ENCODE results near the gene CARD10. TPM values are rescaled to one million over a fixed set of nuclear protein-coding genes. Genes with fewer than 3 reads are reported as not detected.
A peak's percentile ranks its signal among the peaks of the same experiment; 100 is the strongest.

CARD10 gene
- total RNA-seq, result under 1 TPM; 0.09 to 0.16 (median 0.10) TPM
- total RNA-seq (2013), result 0.59 TPM

GRCh38 chr22:37519268-37520195 is at the start of gene CARD10:
Gene CARD10 (minus strand): TSS chr22:37519415. CDS start chr22:37519200, 215 bp downstream.
- DNase-seq, result peak in 1 of 2 donors; percentile 45
- no peaks in the 10 kb centered on the region for H3K9me3 Mint-ChIP-seq
- peaks cover 0 to 6% of the 10 kb centered on the region in 2 donors for H3K4me1 Mint-ChIP-seq
- H3K4me1 ChIP-seq (ENCODE audit: control insufficient read depth, insufficient read depth, low read length), result peaks cover 6% of the 10 kb centered on the region
- intact Hi-C loops (cut with micrococcal nuclease), result no loop called here
- H3K27ac ChIP-seq (ENCODE audit: low read length), result no peak within 1 kb of the TSS
- no peak for TF ChIP-seq CTCF (IDR thresholded peaks at IDR 0.05)
- 7% methylated on average over 99 of the region's 99 CpGs for WGBS (ENCODE audit: insufficient coverage)
- no peaks in the 10 kb centered on the region for H3K36me3 ChIP-seq (ENCODE audit: control insufficient read depth, insufficient read depth, low read length)
- peaks cover 7% of the 10 kb centered on the region for H3K36me3 Mint-ChIP-seq
- peak; percentile 38 to 77 (median 71) for ATAC-seq
- peaks cover 14% of the 10 kb centered on the region for H3K27me3 ChIP-seq (ENCODE audit: control insufficient read depth, insufficient read depth, low read length)
- H3K4me3 Mint-ChIP-seq, result peak within 1 kb of the TSS; percentile 83
- peaks cover 25 to 28% of the 10 kb centered on the region in 2 donors for H3K27me3 Mint-ChIP-seq (ENCODE audit: low read depth in 2 of 2)
- no peak within 1 kb of the TSS for H3K27ac Mint-ChIP-seq
- H3K4me3 ChIP-seq (ENCODE audit: low read length), result no peak within 1 kb of the TSS
- no peaks in the 10 kb centered on the region for H3K9me3 ChIP-seq (ENCODE audit: control insufficient read depth, insufficient read depth, low read length)

GRCh38 chr22:37568448-37569008 is 49.3 kb upstream of the CARD10 start:
- ATAC-seq (no peak), DNase-seq (no peak)
- no peak overlapping the region for H3K27ac ChIP-seq (ENCODE audit: low read length)
- H3K27ac Mint-ChIP-seq, result no peak overlapping the region
- peaks cover 22 to 23% of the 10 kb centered on the region in 2 donors for H3K4me1 Mint-ChIP-seq
- WGBS (ENCODE audit: insufficient coverage), result 92% methylated on average over 14 of the region's 14 CpGs
- no peaks in the 10 kb centered on the region for H3K9me3 Mint-ChIP-seq
- no peaks in the 10 kb centered on the region for H3K9me3 ChIP-seq (ENCODE audit: control insufficient read depth, insufficient read depth, low read length)
- intact Hi-C loops (cut with micrococcal nuclease), result loop anchor here (5.0 kb wide), 1 partner anchor 81 kb away; the partner anchor contains the start of gene MFNG
- peaks cover 25% of the 10 kb centered on the region for H3K4me1 ChIP-seq (ENCODE audit: control insufficient read depth, insufficient read depth, low read length)
- H3K27me3 Mint-ChIP-seq (ENCODE audit: low read depth in 2 of 2), result peaks cover 9 to 20% of the 10 kb centered on the region in 2 donors
- no peak overlapping the region for H3K4me3 ChIP-seq (ENCODE audit: low read length)
- peaks cover 3% of the 10 kb centered on the region for H3K27me3 ChIP-seq (ENCODE audit: control insufficient read depth, insufficient read depth, low read length)
- no peaks in the 10 kb centered on the region for H3K36me3 ChIP-seq (ENCODE audit: control insufficient read depth, insufficient read depth, low read length)
- no peaks in the 10 kb centered on the region for H3K36me3 Mint-ChIP-seq
- TF ChIP-seq CTCF (IDR thresholded peaks at IDR 0.05), result no peak
- H3K4me3 Mint-ChIP-seq, result no peak overlapping the region

- no peak for TF ChIP-seq CTCF (IDR thresholded peaks at IDR 0.05)
- Histone ChIP-seq H3K4me3 (ENCODE audit: low read length) (no peak overlapping the region), H3K36me3 (ENCODE audit: control insufficient read depth, insufficient read depth, low read length) (no peaks in the 10 kb centered on the region), H3K4me1 (ENCODE audit: control insufficient read depth, insufficient read depth, low read length) (peaks cover 26% of the 10 kb centered on the region), H3K27me3 (ENCODE audit: control insufficient read depth, insufficient read depth, low read length) (peaks cover 8% of the 10 kb centered on the region), H3K27ac (ENCODE audit: low read length) (no peak overlapping the region), H3K9me3 (ENCODE audit: control insufficient read depth, insufficient read depth, low read length) (no peaks in the 10 kb centered on the region)
- intact Hi-C loops (cut with micrococcal nuclease), result loop anchor here (5.0 kb wide), 1 partner anchor 81 kb away; the partner anchor contains the start of gene MFNG
- Mint-ChIP-seq H3K9me3 (no peaks in the 10 kb centered on the region), H3K4me3 (no peak overlapping the region), H3K27me3 (ENCODE audit: low read depth in 2 of 2) (peaks cover 13 to 25% of the 10 kb centered on the region in 2 donors), H3K36me3 (no peaks in the 10 kb centered on the region), H3K4me1 (peaks cover 22 to 23% of the 10 kb centered on the region in 2 donors), H3K27ac (no peak overlapping the region)
- ATAC-seq (no peak), DNase-seq (no peak)
- 96% methylated on average over 12 of the region's 15 CpGs for WGBS (ENCODE audit: insufficient coverage)
These were observed 48.8 kb upstream of the CARD10 start for GRCh38 chr22:37568012-37568411.

Measured in natural killer cell (primary cell).